Neural cell (in vitro differentiated cells): ENCODE results near the gene EXOC4. TPM values are rescaled to one million over a fixed set of nuclear protein-coding genes. Genes with fewer than 3 reads are reported as not detected.

Experiments
- H2AFZ ChIP-seq: fragments of 200-600, 300-800 bp; sonication (generic), shearing (Covaris generic); 2 replicates; pipeline ENCODE4 v1.6.0; 2014; ENCODE audit warnings: low read depth, mild to moderate bottlenecking, antibody characterized with exemption, low read length, moderate library complexity
- H3F3A ChIP-seq: fragments of 200-600 bp; shearing (Covaris generic); 2 replicates; pipeline ENCODE4 v1.6.1; 2016; ENCODE audit warnings: mild to moderate bottlenecking, moderate library complexity, mixed read lengths, antibody characterized with exemption, low read length; ENCODE audit not compliant: insufficient read depth, poor library complexity, severe bottlenecking
- H3K27ac ChIP-seq: fragments of 200-600, 300-800 bp; sonication (generic), shearing (Covaris generic); 2 replicates; pipeline ENCODE4 v1.5.1; 2014; ENCODE audit warnings: mild to moderate bottlenecking, low read length, moderate library complexity
- H3K27me3 ChIP-seq: fragments of 300-800, 200-600 bp; sonication (generic), shearing (Covaris generic); 2 replicates; pipeline ENCODE4 v1.6.0; 2014; ENCODE audit warnings: mild to moderate bottlenecking, low read depth, low read length, moderate library complexity; ENCODE audit not compliant: insufficient read depth
- H3K36me3 ChIP-seq: fragments of 300-800, 200-600 bp; sonication (generic), shearing (Covaris generic); 2 replicates; pipeline ENCODE4 v1.5.1; 2014; ENCODE audit warnings: mild to moderate bottlenecking, antibody characterized with exemption, low read length, moderate library complexity; ENCODE audit not compliant: insufficient read depth
- H3K4me2 ChIP-seq: fragments of 300-800, 200-600 bp; sonication (generic), shearing (Covaris generic); 2 replicates; pipeline ENCODE4 v1.6.0; 2014; ENCODE audit warnings: mild to moderate bottlenecking, low read length
- H3K4me3 ChIP-seq: fragments of 300-800, 200-600 bp; sonication (generic), shearing (Covaris generic); 2 replicates; pipeline ENCODE4 v1.5.1; 2014; ENCODE audit warnings: mild to moderate bottlenecking, low read length, moderate library complexity
- H3K79me2 ChIP-seq: fragments of 200-600 bp; shearing (Covaris generic); replicated peaks from 2 replicates; pipeline ENCODE4 v1.6.0; 2014; ENCODE audit warnings: mild to moderate bottlenecking, low read length, moderate library complexity; ENCODE audit not compliant: insufficient read depth
- H3K9ac ChIP-seq: fragments of 300-800, 200-600 bp; sonication (generic), shearing (Covaris generic); 2 replicates; pipeline ENCODE4 v1.6.1; 2016; ENCODE audit warnings: mild to moderate bottlenecking, low read length, mixed read lengths
- H3K9me2 ChIP-seq: fragments of 200-600 bp; shearing (Covaris generic); 2 replicates; pipeline ENCODE4 v1.6.1; 2016; ENCODE audit warnings: mild to moderate bottlenecking, low read length, mixed read lengths; ENCODE audit not compliant: insufficient read depth
- H3K9me3 ChIP-seq: fragments of 200-600, 300-800 bp; sonication (generic), shearing (Covaris generic); 2 replicates; pipeline ENCODE4 v1.6.1; 2016; ENCODE audit warnings: mild to moderate bottlenecking, mixed run types, low read length, moderate library complexity, mixed read lengths
- H4K20me1 ChIP-seq: fragments of 200-600 bp; shearing (Covaris generic); 2 replicates; pipeline ENCODE4 v1.6.1; 2016; ENCODE audit warnings: mild to moderate bottlenecking, mixed run types; ENCODE audit not compliant: insufficient read depth
- CTCF ChIP-seq: fragments of 450-650 bp; IDR thresholded peaks from 2 replicates; pipeline ENCODE4 v1.5.1; 2014; ENCODE audit warnings: antibody characterized with exemption, mild to moderate bottlenecking, moderate library complexity; ENCODE audit not compliant: poor library complexity, severe bottlenecking
- EP300 ChIP-seq: fragments of 450-650 bp; conservative IDR thresholded peaks from 2 replicates; pipeline ENCODE4 v1.6.1; 2014; ENCODE audit warnings: antibody characterized with exemption, mild to moderate bottlenecking, moderate library complexity; ENCODE audit not compliant: poor library complexity, severe bottlenecking
- EZH2 ChIP-seq: fragments of 200-600, 300-800 bp; shearing (Covaris generic), sonication (generic); IDR thresholded peaks from 2 replicates; pipeline ENCODE4 v1.6.1; 2014; ENCODE audit warnings: antibody characterized with exemption, low read length, borderline replicate concordance, mild to moderate bottlenecking; ENCODE audit not compliant: insufficient read depth, poor library complexity, severe bottlenecking
- MXI1 ChIP-seq: fragments of 450-650 bp; conservative IDR thresholded peaks from 2 replicates; pipeline ENCODE4 v1.6.1; 2014; ENCODE audit warnings: antibody characterized with exemption, mild to moderate bottlenecking; ENCODE audit not compliant: poor library complexity, severe bottlenecking
- POLR2AphosphoS5 ChIP-seq: IDR thresholded peaks from 2 replicates; pipeline ENCODE4 v1.6.1; 2012
- RAD21 ChIP-seq: fragments of 450-650 bp; conservative IDR thresholded peaks from 2 replicates; pipeline ENCODE4 v1.6.1; 2014; ENCODE audit warnings: antibody characterized with exemption, mild to moderate bottlenecking, moderate library complexity
- REST ChIP-seq: IDR thresholded peaks from 2 replicates; pipeline ENCODE4 v1.6.1; 2012; ENCODE audit warnings: borderline replicate concordance
- SMC3 ChIP-seq: fragments of 450-650 bp; conservative IDR thresholded peaks from 2 replicates; pipeline ENCODE4 v1.6.1; 2014; ENCODE audit warnings: antibody characterized with exemption, mild to moderate bottlenecking, moderate library complexity; ENCODE audit not compliant: poor library complexity
- TAF1 ChIP-seq: IDR thresholded peaks from 2 replicates; pipeline ENCODE4 v1.6.1; 2012; ENCODE audit warnings: low read depth
- polyA plus RNA-seq: library from polyadenylated mRNA; depleted of rRNA; stranded (reverse); fragments of >200 nt; gene quantifications from 2 replicates; pipeline ENCODE4 v1.2.3, GENCODE V29; 2014

The EXOC4 gene
- polyA plus RNA-seq, 1 donor from 2014 or later = 36.5 TPM

DNA sequence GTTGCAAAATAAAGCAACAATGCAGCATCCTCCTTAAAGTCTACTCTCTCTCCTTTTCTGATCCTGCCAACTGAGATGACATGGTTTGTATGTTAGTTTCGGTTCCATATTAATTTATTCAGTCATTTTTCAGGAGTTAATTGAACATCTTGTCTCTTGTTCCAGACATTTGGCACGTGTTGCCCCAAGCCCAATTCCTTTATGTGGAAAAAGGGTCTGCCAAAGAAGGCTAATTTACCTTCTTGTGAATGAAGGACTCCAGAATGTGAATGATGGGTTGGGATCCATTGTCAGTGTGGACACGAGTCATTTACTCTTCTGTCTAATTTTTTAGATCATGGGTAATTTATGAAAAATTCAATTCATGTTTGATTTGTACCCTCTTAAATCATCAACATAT lies 523.4 kb downstream of the EXOC4 start:
- no peak overlapping the region for H3K4me3 ChIP-seq
- no peaks in the 10 kb centered on the region for H3K9me3 ChIP-seq
- no peaks in the 10 kb centered on the region for H3K27me3 ChIP-seq
- H3K27ac ChIP-seq = no peak overlapping the region
- H3F3A ChIP-seq = peaks cover 3% of the 10 kb centered on the region
- TF ChIP-seq REST (no peak), EP300 (no peak), RAD21 (no peak), POLR2AphosphoS5 (no peak), TAF1 (no peak), CTCF (no peak), MXI1 (no peak), EZH2 (no peak), SMC3 (no peak)
- H3K36me3 ChIP-seq = no peaks in the 10 kb centered on the region
- no peak overlapping the region for H2AFZ ChIP-seq
- H3K9me2 ChIP-seq = no peaks in the 10 kb centered on the region
- no peaks in the 10 kb centered on the region for H4K20me1 ChIP-seq
- H3K4me2 ChIP-seq = no peak overlapping the region
- no peak overlapping the region for H3K9ac ChIP-seq
- no peaks in the 10 kb centered on the region for H3K79me2 ChIP-seq

- Histone ChIP-seq H3K36me3 (no peaks in the 10 kb centered on the region), H4K20me1 (no peaks in the 10 kb centered on the region)
These were observed 524.8 kb downstream of the EXOC4 start for GRCh38 chr7:133777701-133778100.

More at GRCh38 chr7:133777701-133778100, 524.8 kb downstream of the EXOC4 start:
- H3K27me3 ChIP-seq = no peaks in the 10 kb centered on the region
- no peak overlapping the region for H3K9ac ChIP-seq
- no peak overlapping the region for H2AFZ ChIP-seq
- no peak overlapping the region for H3K27ac ChIP-seq
- no peak overlapping the region for H3K4me3 ChIP-seq
- H3K79me2 ChIP-seq = no peaks in the 10 kb centered on the region
- TF ChIP-seq MXI1 (no peak), TAF1 (no peak), SMC3 (no peak), REST (no peak), POLR2AphosphoS5 (no peak), RAD21 (no peak), EP300 (no peak), CTCF (no peak)
- no peak overlapping the region for H3K4me2 ChIP-seq
- no peaks in the 10 kb centered on the region for H3K9me3 ChIP-seq
- no peaks in the 10 kb centered on the region for H3K9me2 ChIP-seq
- H3F3A ChIP-seq = no peaks in the 10 kb centered on the region
